Stimulated activated CD4-positive, alpha-beta T cell treated with anti-CD3 and anti-CD28 coated beads, Interleukin-4, amount 100 ng/mL, for 1 hour (primary cell): ENCODE measurements around the gene SLC25A4.
"Not testable (repeated sequence)": the region's sequence is repeated elsewhere in the genome, so short reads cannot be mapped to it uniquely, and the experiment has no call there.

Source experiments
- DNase-seq: peaks from one replicate; pipeline ENCODE4 v3.0.0-alpha.2; 2020

Gene SLC25A4

DNA sequence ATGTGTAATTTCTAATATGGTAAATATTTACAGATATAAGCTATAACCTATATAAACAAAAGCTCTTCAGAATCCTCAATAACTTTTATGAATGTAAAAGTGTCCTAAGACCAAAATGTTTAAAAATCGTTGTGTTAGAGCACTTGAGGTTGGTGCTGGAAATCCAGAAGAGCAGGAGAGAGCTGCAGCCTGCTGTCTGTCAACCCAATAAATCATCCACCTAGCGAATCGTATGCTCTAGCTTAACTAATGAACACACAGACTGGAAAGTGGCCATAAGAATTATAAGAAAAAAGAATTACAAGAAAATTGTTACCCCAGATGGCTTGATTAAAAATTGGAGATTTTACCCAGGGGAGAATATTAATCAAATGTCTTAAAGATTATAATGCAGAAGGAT, 43.7 kb downstream of the SLC25A4 start:
- no peak for DNase-seq

DNA sequence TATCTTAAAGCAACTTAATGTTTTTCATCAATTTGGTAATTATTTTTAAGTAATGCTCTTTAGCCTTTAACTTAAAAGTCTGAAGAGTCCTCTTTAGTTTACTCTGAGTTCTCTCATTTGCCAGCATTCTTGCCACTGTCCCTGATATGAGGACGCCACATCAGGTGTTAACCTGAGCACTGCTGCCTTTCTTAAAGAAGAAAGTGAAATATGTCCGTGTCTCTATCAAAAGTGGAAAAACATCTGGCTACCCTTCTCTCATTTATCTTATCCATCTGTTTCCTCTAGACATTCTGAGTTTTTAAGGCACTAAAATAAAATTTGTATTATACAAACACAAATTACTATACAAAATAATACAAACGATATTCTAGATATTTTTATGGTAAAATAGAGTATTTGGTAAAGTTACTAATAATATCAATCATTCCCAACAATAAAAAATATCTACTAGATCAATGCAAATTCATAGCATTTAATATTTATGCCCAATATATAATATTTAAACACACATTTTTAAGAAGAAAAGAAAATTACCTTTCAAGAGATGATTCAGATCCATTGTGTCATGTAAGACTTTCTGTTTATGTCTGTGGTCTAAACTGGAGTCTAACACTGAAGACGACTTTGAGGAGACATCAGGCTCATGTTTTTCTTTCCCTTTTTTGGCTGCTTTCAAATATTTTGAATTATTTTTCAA, 46.7 kb downstream of the SLC25A4 start:
- DNase-seq, result no peak

DNA sequence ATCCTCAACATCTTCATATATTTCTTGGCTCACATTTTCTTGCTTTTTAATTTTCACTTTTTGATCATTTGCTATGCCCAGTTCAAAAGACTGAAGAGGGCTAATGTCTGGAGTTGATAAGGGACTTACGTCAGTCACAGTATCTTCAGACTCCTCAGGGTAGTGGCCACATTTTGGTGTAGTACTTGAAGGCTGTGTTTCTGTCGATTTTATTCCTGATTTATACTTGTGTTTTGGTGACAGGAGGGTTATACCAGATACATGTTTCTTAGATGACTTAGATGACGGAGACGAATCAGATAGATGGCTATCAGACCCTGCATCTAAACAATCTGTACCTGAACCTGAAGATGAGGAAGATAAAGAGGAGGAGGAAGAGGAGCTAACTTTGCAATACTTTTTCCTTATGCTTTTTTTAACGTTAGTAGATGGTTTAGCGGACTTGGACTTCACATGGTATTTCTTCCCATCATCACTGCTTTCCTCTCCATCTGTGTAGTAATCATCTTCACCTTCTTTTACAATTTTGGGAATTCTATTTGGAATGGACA, 47.3 kb downstream of the SLC25A4 start:
- DNase-seq, result no peak

DNA sequence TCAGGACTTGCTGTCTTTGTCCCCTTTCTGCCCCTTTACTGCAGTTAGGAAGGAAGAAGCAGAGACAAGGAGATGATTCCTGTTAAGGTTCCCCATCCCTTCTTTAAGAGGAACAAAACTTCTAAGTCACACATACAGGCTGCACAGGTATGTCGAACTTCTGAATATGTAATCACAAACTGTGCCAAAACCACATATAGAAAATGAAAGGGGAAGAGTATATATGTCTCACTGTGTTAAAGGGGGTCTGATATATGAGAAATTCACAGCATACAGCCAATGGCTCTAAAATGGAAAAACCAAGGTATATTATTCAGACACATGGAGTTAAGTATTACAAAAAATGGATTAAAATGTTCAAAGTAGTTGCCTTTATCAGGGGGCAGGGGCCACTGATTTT, 49.0 kb downstream of the SLC25A4 start:
- DNase-seq, result no peak

DNA sequence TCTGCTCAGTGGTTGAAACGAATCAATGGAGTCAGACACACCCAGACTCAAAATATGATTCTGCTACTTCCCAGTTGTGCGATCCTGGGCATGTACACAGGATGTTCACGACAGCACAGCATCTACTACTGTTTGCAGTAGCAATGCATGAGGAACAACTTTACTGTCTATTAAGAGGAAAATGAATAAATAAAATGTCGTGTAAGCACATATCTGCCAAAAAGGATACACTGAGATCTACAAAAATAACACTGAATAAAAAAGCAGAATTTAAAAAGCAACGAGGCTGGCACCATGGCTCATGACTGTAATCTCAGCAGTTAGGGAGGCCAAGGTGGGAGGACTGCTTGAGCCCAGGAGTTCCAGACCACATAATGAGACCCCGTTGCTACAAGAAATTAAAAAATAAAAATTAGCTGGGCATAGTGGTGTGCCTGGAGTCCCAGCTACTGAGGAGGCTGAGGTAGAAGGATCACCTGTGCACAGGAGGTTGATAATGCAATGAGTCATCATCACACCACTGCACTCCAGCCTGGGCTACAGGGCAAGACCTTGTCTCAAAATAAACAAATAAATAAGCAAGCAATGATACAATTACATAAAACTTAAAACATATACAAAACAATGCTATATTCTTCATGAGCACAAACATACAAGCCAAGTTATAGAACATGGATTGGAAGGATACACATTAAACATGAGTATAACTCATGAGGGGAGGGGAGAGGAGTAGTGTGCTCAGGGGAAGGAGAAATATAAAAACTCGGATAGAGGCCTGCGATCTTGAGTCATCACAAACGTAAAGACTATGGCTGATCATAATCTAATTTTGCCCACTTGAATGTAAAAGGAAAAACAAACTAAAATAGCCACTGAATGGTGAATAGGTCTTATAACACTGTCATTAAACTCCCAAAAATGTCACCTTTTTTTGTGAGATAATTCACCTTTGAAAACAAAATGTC, 52.1 kb downstream of the SLC25A4 start:
- DNase-seq, result no peak

DNA sequence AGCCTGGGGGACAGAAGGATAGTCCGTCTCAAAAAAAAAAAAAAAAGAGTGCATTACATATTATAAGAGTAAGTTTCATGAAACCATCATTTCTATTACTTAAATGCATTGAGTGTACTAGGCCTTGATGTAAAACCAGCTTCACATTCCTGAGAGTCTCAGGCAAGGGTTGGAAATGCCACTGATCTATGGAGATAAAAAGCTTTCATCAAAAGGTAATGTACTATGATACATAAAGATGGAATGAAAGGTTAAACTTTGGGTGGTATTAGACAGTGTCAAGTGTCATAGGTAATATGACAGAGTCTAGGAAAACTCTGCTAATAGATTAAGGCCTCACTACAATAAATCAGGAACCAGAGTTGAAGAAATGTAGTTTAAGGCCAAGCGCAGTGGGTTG, 53.4 kb downstream of the SLC25A4 start:
- DNase-seq, result no peak

DNA sequence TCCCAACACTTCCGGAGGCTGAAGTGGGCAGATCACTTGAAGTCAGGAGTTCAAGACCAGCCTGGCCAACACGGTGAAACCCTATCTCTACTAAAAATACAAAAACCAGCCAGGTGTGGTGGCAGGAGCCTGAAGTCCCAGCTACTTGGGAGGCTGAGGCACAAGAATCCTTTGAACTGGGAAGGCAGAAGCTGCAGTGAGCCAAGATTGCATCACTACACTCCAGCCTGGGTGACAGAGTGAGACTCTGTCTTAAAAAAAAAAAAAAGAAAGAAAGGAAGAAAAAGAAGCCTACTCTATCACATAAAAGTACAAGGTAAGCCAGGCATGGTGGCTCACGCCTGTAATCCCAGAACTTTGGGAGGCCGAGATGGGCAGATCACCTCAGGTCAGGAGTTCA, 55.1 kb downstream of the SLC25A4 start:
- not testable (repeated sequence) for DNase-seq
